IPS DF 19.7 (cell line): ENCODE results near the gene NFIB.

Experiments used
- DNase-seq: peaks from one replicate; pipeline ENCODE4 v3.0.0-alpha.2; 2013; ENCODE audit warnings: low read depth, low spot score

Gene NFIB

DNA sequence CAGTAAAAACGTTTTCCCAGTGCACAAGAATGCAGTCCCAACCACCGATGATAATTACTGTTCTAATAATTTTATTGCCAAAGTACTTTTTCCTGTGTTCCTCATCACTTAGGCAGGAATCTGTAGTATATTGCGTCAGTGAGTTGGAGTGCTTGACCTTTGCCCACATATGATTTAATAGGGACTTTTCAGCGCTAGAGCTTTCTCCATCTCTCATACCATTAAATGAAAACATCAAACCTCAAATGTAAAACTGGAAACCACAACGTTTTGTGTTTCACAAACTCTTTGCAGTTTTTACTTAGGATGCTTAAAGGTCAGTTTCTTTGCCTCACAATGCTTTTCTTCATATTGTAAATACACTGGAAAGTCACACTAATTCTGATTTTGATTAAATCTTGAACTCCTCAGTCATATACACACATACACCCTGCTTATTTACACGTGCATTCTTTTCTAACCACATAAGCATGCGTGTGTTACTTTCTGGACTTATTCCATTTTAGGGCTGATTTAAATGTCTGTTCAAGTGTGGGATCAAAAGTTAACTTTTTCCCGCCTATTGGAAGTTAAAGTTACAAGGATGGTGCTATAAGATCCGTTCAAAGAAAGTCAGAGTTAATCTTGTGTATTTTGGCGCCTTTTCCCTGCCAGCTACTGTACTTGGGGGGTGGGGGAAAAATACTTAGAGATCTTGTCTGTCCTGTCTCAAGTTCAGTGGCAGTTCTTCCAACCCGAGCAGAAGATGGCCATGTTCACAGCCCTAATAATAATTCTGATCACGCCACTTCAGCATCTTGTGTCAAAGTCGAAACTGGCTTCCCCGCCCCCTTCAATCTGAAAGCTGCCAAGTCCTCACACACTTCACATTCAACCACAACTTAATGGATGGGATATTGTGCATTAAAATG, 6.6 kb upstream of the NFIB start:
- no peak for DNase-seq

GRCh38 chr9:14318934-14319580, 5.1 kb upstream of the NFIB start:
- DNase-seq = no peak

GRCh38 chr9:14318361-14318760, 4.4 kb upstream of the NFIB start:
- DNase-seq = no peak

DNA sequence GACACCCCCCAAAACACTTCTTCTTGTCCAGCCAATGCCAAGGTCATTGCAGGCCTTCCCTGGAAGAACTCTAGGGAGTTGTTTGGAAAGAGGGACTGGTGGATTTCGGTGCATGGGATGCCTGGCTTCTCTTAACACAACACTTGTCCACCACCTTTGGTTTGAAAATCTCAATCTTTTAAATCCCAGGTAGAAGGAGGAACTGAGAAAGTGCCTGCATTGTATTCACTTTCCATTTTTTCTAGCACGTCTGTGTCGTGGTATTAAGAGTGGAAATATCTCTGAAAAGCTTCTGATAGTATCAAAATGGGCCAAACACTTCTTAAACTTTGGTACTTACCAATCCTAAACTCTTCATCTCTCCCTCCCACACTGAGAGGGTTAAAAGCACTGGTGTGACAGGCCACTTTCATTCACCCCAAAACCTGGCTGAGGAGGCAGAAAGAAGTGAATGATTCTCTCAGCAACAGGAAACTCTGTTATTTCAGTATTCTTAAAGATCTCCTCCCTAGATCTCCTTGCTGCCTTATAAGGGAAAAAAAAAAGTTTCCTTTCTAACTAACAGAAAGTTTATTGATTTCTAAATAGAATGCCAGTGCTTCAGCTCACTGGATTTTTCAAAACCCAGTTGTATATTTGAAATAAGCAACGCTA, 3.9 kb upstream of the NFIB start:
- DNase-seq = no peak

DNA sequence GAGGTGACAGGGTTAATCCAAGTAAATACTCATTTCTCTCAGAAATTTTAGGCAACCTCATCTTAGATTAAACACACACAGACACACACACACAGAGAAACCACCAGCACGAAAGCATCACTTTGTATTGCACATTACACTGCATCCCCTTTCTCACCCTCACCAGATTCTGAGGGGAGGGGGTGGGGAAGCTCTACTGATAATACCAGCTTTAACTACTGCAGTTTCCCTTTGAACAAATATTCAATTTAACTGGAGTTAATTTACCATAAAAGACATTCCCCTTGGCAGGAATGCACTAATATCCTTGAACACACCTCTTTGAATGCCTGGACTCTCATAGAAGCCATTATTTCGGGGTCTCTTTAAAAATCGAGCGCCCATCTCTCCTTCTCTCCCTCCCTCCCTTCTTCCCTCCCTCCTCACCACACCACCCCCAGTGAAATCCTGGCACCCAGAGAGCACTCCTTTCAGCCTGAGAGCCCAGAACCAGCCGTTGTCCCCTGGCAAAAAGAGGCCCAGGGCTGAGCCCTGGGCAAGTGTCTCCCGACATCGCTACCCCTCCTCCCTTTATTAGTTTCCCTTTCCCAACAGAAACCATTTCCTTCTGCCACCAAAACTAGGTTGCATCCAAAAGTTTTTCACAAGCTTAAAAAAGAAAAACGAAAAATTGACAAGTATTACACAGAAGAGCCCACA, 2.8 kb upstream of the NFIB start:
- no peak for DNase-seq

GRCh38 chr9:14315875-14316601, 2.1 kb upstream of the NFIB start:
- DNase-seq = no peak

DNA sequence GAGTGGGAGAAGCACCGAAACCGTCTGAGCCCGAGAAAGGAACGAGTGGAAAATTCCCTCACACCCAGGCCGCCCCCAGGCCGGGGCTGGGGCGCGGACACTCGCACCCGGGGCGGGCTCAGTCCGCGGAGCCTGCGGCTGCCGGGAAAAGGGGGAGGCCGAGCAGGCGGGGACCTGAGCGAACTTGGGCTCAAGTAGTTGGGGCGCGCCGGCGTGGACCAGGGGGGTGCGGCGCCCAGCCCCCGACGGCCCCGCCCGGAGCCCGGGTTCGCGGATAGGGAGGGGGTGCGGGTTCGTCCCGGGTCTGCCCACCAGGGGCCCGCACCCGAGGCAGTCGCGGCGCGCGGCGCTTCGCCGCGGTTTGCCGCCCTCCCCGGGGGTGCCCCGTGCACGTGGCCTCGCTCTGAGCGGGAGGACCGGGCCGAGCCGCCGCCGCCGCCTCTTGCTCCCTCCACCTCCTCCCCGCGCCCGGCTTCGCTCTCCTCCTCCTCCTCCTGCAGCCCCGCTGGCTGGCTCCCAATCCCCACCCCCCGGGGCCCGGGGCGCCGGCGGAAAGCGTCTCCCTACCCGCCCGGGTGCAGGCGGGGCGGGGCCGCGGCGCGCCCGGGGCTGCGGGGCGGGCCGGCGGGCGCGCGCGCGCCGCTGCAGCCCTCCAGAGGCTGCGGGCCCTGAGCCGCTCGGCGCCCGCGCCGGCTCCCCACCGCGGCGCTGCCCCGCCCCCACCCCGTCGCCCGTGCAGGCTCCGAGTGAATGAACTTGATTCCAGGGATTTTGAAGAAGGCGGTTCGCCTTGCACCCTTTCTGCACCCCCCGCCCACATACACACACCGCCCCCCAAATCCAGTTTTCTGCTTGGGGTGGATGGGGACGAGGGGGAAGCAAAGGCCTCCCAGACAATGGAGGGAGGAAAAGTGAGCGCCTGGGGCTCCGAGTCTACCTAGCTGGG, 1.3 kb upstream of the NFIB start:
- DNase-seq = no peak

DNA sequence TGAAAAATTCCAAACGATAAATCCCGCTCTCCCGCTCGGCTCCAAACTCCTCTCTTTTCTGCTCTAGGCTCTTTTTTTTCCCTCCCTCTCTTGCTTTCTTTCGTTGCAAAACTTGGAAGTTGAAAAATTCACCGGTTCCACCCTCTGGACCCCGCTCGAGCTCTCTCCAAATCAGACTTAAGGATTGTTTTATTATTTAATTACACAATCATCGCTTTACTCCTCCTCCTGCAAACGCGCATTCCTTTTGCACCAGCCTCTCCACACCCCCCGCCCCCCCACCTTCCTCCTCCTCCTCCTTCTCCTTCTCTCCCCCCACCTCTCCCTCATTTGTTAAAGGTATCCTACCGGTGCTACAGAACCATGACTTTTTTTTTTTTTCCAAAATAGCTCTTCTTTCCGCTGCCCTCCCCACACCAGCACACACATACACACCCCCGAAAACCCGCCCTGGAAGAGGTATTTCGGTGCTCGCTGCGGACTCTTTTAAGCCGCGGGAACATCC, 535 bp upstream of the NFIB start:
- no peak for DNase-seq

GRCh38 chr9:14313378-14313940, 482 bp downstream of the NFIB start:
- no peak for DNase-seq

GRCh38 chr9:14312719-14313377, 1.1 kb downstream of the NFIB start:
- no peak for DNase-seq

DNA sequence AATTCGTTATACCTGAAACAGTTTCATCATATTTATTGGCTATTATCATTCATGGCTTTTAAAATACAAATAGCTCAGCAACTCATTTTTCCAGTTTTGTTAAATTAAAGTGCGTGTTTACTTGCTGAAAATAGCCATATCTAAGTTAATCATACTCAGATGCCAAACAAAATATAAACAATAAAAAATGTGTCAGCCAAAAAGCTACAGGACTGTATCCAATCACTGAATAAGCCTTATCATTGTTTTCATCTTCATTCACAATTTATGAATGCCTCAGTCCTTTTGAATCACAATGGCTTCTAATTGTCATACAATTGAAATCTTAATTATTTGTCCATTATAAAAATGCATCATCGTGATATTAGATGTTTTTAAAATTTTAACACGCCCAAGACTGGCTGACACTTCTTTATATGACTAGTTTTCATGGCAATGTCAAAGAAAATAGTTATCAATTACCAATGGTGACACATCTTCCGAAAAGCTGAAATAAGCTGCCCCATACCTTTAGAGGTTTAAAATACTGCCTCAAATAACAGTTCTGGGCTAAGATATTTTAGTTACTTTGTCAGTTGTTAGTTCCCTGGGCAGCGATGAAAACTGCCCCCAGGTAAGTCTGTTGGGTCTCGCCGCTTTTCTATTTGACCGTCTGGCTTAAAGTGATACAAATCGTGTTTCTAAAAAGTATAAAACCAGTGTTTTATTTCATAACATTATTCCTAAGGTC, 1.8 kb downstream of the NFIB start:
- DNase-seq = no peak

DNA sequence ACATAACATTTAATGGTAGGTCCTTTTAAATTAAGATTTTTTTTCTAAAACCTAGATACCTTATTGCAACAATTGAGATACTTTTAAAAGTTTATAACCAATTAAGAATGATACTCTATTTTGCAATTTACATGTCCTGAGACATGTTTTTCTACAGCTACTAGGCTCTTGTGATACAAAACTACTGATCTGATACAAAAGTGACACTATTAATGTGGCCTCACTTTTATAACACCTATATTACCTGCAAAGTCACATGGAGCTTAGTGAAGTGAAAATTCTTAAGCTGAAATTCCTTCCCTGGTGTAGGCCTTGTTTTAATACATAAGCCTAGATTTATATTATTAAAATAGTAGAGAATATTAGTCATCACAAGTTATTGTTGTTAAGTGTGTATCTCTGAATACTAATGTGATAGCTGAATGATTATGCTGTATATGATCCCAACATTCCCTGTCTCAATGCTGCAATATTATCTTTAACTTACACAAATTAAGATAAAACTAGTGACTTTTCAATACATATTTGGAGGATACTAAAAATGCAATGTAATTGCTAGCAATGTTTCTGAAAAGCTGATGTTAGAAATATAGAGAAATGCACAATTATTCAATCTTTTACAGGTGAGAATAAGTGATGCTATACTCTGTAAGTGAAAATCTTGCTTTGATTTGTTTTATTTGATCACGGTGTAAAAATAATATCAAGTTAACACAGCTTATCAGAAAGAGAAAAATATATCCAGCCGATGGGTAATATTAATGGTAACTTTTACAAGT, 2.6 kb downstream of the NFIB start:
- DNase-seq = no peak

DNA sequence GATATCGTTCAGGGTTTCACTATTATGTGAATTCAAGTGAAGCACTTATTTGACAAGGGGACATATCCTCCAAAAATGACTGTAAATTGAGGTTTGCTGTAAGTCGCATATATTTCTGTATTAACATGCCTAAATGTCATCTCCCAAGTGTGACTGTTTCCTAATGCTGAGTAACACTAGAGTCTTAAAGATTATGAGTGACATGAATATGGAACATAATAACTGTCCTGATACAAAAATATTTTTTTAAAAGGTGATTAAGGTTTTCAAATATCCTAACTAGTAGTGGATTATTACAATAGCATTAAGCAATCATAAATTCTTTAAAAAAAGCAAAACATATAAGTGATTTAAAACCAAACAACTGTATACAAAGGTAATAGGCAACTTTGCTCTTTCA, 3.6 kb downstream of the NFIB start:
- no peak for DNase-seq

- no peak for DNase-seq
Observed at GRCh38 chr9:14309403-14309802, 4.5 kb downstream of the NFIB start.

DNA sequence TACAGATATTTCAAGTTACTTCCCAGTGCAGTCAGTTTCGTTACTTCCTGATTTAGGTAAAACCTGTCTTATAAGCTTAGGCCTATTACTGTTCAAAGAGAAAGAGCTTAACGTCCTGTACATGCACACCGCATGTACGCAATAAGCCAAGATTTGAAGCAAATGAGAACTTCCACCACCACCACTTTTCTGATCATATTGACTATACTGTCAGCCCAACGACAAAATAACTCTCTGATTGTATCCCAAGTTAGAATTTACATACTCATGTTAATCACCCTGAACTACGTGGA, 5.1 kb downstream of the NFIB start:
- no peak for DNase-seq

DNA sequence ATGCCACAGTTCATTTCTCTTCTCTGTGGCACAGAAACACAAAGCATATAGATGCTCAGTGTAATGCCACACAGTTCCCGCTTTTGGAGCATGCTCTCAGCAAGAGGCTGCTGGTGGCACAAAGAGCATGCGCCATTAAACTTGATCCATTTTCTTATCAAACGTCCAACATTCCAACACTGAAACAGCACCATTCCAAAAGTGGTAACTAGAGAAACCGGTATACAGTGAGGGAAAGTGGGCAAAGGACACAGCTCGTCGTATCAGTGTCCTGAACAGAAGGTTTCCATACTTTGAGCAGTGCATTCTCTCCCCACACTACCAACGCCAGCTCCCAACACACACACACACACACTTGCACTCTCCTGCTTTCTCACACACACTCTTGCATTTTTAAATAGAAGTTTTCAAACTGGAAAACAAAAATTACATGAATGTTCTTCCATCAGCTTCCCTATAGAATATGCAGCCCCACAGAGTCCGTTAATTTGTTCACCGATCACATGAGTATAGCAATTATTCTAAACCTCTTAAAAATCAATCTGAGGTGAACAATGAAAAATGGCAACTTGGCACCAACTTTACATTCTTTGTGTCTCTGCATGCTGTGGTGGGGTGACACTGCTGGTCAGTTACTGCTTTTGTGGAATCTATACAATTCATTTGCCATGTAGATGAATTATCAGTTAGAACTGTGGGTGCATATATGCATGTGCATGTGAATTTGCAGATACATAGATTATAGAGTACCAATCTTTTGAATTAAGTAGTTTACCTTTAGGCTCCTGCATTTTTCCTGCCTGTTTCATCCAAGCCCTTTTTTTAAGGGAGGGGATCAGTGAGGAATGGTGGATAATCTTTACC, 5.7 kb downstream of the NFIB start:
- no peak for DNase-seq
